Measurements from ENCODE around the gene RPS27A.
"Not testable (repeated sequence)": the region's sequence is repeated elsewhere in the genome, so short reads cannot be mapped to it uniquely, and the experiment has no call there.

Gene RPS27A

GRCh38 chr2:55232084-55232862, at the start of gene RPS27A, which contains the start of gene CLHC1:
Gene RPS27A, plus strand, starts transcription at chr2:55232688. Its CDS starts 137 bp downstream, at chr2:55232825.
Gene CLHC1, minus strand, starts transcription at chr2:55232293. Its CDS starts 9,882 bp downstream, at chr2:55222411.
- H3K4me1 ChIP-seq (ENCODE audit: control insufficient read depth, insufficient read depth, low read length): peaks cover 12% of the 10 kb centered on the region
- H3K36me3 ChIP-seq (ENCODE audit: control insufficient read depth, insufficient read depth, low read length): no peaks in the 10 kb centered on the region
- peak within 1 kb of the TSS; percentile 94 for H3K9ac ChIP-seq (ENCODE audit: low read length)
- H3K4me3 ChIP-seq (ENCODE audit: low read length): peak within 1 kb of the TSS; percentile 95
- no peaks in the 10 kb centered on the region for H3K27me3 ChIP-seq (ENCODE audit: control insufficient read depth, insufficient read depth, low read length)
- no peaks in the 10 kb centered on the region for H3K9me3 ChIP-seq (ENCODE audit: control insufficient read depth, low read length)

GRCh38 chr2:55186837-55187236, 45.7 kb upstream of the RPS27A start:
- H3K4me3 ChIP-seq (ENCODE audit: low read length); H3K4me1 ChIP-seq (ENCODE audit: control insufficient read depth, insufficient read depth, low read length); H3K9me3 ChIP-seq (ENCODE audit: control insufficient read depth, low read length); H3K9ac ChIP-seq (ENCODE audit: low read length); H3K36me3 ChIP-seq (ENCODE audit: control insufficient read depth, insufficient read depth, low read length); H3K27me3 ChIP-seq (ENCODE audit: control insufficient read depth, insufficient read depth, low read length): not testable (repeated sequence)

DNA sequence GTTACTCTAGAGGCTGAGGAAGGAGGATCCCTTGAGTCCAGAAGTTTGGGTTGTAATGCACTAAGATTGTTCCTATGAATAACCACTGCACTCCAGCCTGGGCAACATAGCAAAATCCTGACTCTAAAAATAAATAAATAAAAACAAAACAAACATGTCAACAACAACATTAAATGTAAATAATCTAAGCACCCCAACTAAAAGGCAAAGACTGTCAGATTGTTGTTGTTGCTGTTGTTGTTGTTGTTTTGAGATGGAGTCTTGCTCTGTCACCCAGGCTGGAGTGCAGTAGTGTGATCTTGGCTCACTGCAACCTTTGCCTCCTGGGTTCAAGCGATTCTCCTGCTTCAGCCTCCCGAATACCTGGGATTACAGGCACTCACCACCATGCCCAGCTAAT, 40.6 kb upstream of the RPS27A start:
- H3K9me3 ChIP-seq (ENCODE audit: control insufficient read depth, low read length); H3K27me3 ChIP-seq (ENCODE audit: control insufficient read depth, insufficient read depth, low read length); H3K4me3 ChIP-seq (ENCODE audit: low read length); H3K9ac ChIP-seq (ENCODE audit: low read length); H3K36me3 ChIP-seq (ENCODE audit: control insufficient read depth, insufficient read depth, low read length); H3K4me1 ChIP-seq (ENCODE audit: control insufficient read depth, insufficient read depth, low read length): not testable (repeated sequence)

- Histone ChIP-seq H3K36me3 (ENCODE audit: control insufficient read depth, insufficient read depth, low read length) (no peaks in the 10 kb centered on the region), H3K9ac (ENCODE audit: low read length) (no peak overlapping the region), H3K4me3 (ENCODE audit: low read length) (no peak overlapping the region), H3K4me1 (ENCODE audit: control insufficient read depth, insufficient read depth, low read length) (no peaks in the 10 kb centered on the region), H3K27me3 (ENCODE audit: control insufficient read depth, insufficient read depth, low read length) (no peaks in the 10 kb centered on the region), H3K9me3 (ENCODE audit: control insufficient read depth, low read length) (no peaks in the 10 kb centered on the region)
These were observed 36.0 kb upstream of the RPS27A start for GRCh38 chr2:55196526-55196925.

DNA sequence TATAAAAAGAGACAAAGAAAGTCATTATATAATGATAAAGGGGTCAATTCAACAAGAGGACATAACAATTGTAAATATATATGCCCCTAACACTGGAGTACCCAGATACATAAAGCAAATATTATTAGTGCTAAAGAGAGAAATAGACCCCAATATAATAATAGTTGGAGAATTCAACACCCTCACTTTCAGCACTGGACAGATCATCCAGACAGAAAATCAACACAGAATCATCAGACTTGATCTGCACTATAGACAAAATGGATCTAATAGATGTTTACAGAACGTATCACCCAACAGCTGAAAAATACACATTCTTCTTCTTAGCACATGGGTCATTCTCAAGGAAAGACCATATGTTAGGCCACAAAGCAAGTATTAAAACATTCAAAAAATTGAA, 32.1 kb upstream of the RPS27A start:
- no peaks in the 10 kb centered on the region for H3K27me3 ChIP-seq (ENCODE audit: control insufficient read depth, insufficient read depth, low read length)
- no peaks in the 10 kb centered on the region for H3K4me1 ChIP-seq (ENCODE audit: control insufficient read depth, insufficient read depth, low read length)
- no peak overlapping the region for H3K9ac ChIP-seq (ENCODE audit: low read length)
- H3K9me3 ChIP-seq (ENCODE audit: control insufficient read depth, low read length): no peaks in the 10 kb centered on the region
- no peaks in the 10 kb centered on the region for H3K36me3 ChIP-seq (ENCODE audit: control insufficient read depth, insufficient read depth, low read length)
- H3K4me3 ChIP-seq (ENCODE audit: low read length): no peak overlapping the region

DNA sequence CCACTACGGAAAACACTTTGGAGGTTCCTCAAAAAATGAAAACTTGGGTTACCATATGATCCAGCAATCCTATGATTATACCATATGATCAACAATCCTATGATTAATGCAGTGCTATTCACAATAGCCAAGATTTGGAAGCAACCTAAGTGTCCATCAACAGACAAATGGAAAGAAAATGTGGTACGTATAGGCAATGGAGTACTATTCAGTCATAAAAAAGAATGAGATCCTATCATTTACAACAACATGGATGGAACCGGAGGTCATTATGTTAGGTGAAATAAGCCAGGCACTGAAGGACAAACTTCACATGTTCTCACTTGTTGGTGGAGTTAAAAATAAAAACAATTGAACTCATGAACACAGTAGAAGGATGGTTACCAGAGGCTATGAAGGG, 28.0 kb upstream of the RPS27A start:
- Histone ChIP-seq H3K9ac (ENCODE audit: low read length) (no peak overlapping the region), H3K36me3 (ENCODE audit: control insufficient read depth, insufficient read depth, low read length) (no peaks in the 10 kb centered on the region), H3K4me1 (ENCODE audit: control insufficient read depth, insufficient read depth, low read length) (no peaks in the 10 kb centered on the region), H3K9me3 (ENCODE audit: control insufficient read depth, low read length) (no peaks in the 10 kb centered on the region), H3K4me3 (ENCODE audit: low read length) (no peak overlapping the region), H3K27me3 (ENCODE audit: control insufficient read depth, insufficient read depth, low read length) (no peaks in the 10 kb centered on the region)

- no peaks in the 10 kb centered on the region for H3K4me1 ChIP-seq (ENCODE audit: control insufficient read depth, insufficient read depth, low read length)
These were observed 27.5 kb upstream of the RPS27A start for GRCh38 chr2:55204950-55205349.

DNA sequence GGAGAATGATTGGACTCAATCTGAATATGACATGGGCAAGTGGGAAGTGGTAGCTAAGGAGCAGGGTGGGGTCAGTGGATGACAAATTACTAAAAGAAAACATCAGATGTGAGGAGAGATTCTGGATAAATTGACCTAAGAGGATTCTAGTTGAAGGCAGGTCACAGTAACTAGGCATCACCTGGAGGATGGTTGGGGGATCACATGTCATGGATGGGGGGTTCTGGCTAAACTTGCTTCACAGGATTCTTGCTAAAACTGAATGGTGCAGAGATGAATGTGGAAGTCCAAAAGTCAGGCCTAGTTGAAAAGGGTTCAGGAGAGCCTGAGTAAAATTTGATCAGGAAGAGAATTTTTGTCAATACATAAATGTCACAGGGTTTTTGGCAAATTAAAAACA, 18.7 kb upstream of the RPS27A start:
- Histone ChIP-seq H3K9me3 (ENCODE audit: control insufficient read depth, low read length) (no peaks in the 10 kb centered on the region), H3K27me3 (ENCODE audit: control insufficient read depth, insufficient read depth, low read length) (no peaks in the 10 kb centered on the region), H3K9ac (ENCODE audit: low read length) (no peak overlapping the region), H3K4me1 (ENCODE audit: control insufficient read depth, insufficient read depth, low read length) (no peaks in the 10 kb centered on the region), H3K36me3 (ENCODE audit: control insufficient read depth, insufficient read depth, low read length) (no peaks in the 10 kb centered on the region), H3K4me3 (ENCODE audit: low read length) (no peak overlapping the region)

More at GRCh38 chr2:55204950-55205349, 27.5 kb upstream of the RPS27A start:
- Histone ChIP-seq H3K9me3 (ENCODE audit: control insufficient read depth, low read length) (no peaks in the 10 kb centered on the region), H3K9ac (ENCODE audit: low read length) (no peak overlapping the region), H3K27me3 (ENCODE audit: control insufficient read depth, insufficient read depth, low read length) (no peaks in the 10 kb centered on the region), H3K36me3 (ENCODE audit: control insufficient read depth, insufficient read depth, low read length) (no peaks in the 10 kb centered on the region), H3K4me3 (ENCODE audit: low read length) (no peak overlapping the region)

- H3K4me3 ChIP-seq (ENCODE audit: low read length): no peak overlapping the region
- H3K4me1 ChIP-seq (ENCODE audit: control insufficient read depth, insufficient read depth, low read length): peaks cover 4% of the 10 kb centered on the region
- peak overlapping the region; percentile 84 for H3K9ac ChIP-seq (ENCODE audit: low read length)
These were observed 8.3 kb upstream of the RPS27A start for GRCh38 chr2:55223958-55224760.

GRCh38 chr2:55224761-55225261, 7.7 kb upstream of the RPS27A start:
- Histone ChIP-seq H3K9me3 (ENCODE audit: control insufficient read depth, low read length) (no peaks in the 10 kb centered on the region), H3K27me3 (ENCODE audit: control insufficient read depth, insufficient read depth, low read length) (no peaks in the 10 kb centered on the region), H3K36me3 (ENCODE audit: control insufficient read depth, insufficient read depth, low read length) (no peaks in the 10 kb centered on the region), H3K4me1 (ENCODE audit: control insufficient read depth, insufficient read depth, low read length) (peaks cover 4% of the 10 kb centered on the region), H3K9ac (ENCODE audit: low read length) (no peak overlapping the region), H3K4me3 (ENCODE audit: low read length) (no peak overlapping the region)

More at GRCh38 chr2:55223958-55224760, 8.3 kb upstream of the RPS27A start:
- no peaks in the 10 kb centered on the region for H3K27me3 ChIP-seq (ENCODE audit: control insufficient read depth, insufficient read depth, low read length)
- H3K36me3 ChIP-seq (ENCODE audit: control insufficient read depth, insufficient read depth, low read length): no peaks in the 10 kb centered on the region
- no peaks in the 10 kb centered on the region for H3K9me3 ChIP-seq (ENCODE audit: control insufficient read depth, low read length)

DNA sequence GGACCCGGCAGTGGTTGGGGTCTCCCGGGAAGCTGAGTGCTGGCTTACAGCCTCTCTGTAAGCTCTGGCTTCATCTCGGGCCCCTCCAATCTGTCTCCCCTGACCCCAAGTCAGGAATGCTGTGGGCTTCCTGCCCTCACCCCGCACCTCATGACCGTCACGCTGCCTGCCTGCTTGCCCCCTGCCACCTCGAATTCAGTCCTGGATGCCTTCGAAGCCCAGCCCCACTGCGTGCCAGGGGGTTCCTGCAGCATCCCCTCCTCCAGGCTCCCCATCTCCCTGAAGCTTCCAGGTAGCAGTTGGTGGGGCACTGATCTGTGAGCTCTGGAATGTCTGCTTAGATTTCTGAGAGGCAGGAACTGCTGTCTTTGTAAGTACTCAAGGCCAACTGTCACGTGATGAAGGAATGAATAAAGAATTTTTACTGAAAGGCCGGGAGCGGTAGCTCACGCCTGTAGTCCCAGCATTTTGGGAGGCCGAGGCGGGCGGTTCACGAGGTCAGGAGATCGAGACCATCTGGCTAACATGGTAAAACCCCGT, 6.9 kb upstream of the RPS27A start:
- Histone ChIP-seq H3K4me3 (ENCODE audit: low read length) (no peak overlapping the region), H3K4me1 (ENCODE audit: control insufficient read depth, insufficient read depth, low read length) (peaks cover 4% of the 10 kb centered on the region), H3K9ac (ENCODE audit: low read length) (no peak overlapping the region), H3K27me3 (ENCODE audit: control insufficient read depth, insufficient read depth, low read length) (no peaks in the 10 kb centered on the region), H3K9me3 (ENCODE audit: control insufficient read depth, low read length) (no peaks in the 10 kb centered on the region), H3K36me3 (ENCODE audit: control insufficient read depth, insufficient read depth, low read length) (no peaks in the 10 kb centered on the region)
